ENCODE results near the gene PADI1.

The PADI1 gene

DNA sequence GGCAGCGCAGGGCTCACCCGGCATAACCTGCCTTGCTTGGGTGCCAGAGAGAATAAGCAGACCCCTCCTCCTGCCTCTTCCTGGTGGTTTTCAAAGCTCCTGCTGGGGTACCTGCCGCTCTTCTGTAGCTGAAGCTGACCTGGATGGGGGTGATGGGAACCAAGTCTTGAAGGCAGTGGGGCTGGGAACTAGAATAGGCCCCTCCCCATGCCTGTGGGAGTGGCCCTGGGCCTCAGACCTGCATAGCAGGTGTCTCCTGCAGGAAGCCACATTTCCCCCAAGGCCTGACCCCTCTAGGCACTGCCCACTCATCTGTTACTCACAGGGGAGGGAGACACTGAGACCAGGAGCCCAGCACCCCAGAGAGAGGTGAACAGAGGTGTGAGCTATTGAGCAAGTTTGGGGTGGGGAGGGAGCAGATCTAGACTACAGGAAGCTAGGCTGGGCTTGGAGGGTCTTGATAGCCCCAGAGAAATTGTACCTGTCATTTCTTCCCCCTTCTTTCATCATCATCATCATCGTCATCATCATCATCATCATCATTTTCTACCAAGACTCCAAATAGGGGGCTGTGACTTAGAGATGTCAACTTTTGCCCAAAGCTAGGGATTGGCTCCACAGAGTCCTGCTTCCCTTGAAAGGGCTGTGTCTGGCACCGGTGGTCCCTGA, 10.1 kb downstream of the PADI1 start:
- DNase-seq: no peak

- DNase-seq: no peak
These were observed 10.6 kb downstream of the PADI1 start for GRCh38 chr1:17215545-17215890.

DNA sequence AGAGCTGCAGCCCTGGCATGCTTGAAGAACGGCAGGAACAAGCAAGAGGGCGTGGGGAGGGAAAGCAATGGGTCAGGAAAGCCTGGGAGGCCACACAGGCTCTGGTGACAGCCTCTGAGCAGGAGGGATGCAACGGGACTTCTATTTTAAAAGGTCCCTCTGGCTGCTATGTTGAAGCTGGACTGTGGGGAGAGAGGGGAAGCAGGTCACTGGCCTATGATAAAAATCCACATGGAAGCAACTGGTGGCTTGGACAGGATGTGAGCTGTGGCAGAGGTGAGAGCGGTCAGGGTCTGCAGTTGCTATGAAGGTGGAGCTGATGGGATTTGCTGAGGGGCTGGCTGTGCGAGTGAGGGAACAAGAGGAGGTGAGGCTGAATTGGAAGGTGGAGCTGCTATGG, 11.2 kb downstream of the PADI1 start:
- DNase-seq: no peak

DNA sequence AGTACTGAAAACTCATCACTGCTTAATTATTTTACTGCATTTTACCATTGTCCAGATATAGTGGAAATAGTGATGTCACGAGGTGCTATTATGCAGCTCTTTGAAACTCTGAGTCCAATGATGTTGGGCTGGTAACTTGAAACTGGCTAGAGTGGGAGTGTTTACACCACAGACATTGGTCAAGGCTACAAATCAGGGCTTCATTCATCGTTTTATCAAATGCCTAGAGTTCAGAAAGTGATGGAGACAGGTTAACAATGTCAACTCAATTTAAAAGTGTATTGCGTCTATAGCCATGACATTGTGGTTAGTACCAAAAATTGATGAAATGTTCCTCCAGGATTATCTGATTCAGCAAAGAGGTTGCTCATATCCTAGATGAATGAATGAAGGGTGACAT, 12.7 kb downstream of the PADI1 start:
- no peak for DNase-seq

- DNase-seq: no peak
These were observed 14.0 kb downstream of the PADI1 start for GRCh38 chr1:17218939-17219338.

- no peak for DNase-seq
These were observed 15.4 kb downstream of the PADI1 start for GRCh38 chr1:17220287-17220686.

GRCh38 chr1:17222557-17222956, 17.6 kb downstream of the PADI1 start:
- DNase-seq: peak in 1 of 56 donors; percentile 3

DNA sequence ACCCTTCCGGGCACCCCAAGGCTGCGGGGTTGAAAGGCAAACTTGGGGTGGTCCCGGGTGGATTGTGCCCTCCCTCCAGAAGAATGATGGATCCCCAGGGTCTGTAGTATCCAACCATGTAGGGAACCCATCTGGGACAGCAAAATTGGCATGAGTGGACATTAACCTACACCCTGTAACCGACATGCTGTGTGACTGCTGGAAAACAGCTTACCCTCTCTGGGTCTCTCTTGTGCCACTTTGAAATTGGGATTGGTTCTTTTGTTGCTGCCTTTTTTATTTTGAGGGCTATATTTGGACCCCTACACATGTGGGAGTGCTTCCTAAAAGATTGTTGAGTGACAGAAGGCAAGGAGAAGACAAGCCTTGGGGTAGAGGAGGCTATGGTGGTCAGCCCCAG, 19.5 kb downstream of the PADI1 start:
- DNase-seq: no peak

- no peak for DNase-seq
These were observed 20.2 kb downstream of the PADI1 start for GRCh38 chr1:17225140-17225539.

GRCh38 chr1:17227358-17227915, 22.5 kb downstream of the PADI1 start:
- DNase-seq: no peak

- no peak for DNase-seq
These were observed 23.7 kb downstream of the PADI1 start for GRCh38 chr1:17228619-17229018.

DNA sequence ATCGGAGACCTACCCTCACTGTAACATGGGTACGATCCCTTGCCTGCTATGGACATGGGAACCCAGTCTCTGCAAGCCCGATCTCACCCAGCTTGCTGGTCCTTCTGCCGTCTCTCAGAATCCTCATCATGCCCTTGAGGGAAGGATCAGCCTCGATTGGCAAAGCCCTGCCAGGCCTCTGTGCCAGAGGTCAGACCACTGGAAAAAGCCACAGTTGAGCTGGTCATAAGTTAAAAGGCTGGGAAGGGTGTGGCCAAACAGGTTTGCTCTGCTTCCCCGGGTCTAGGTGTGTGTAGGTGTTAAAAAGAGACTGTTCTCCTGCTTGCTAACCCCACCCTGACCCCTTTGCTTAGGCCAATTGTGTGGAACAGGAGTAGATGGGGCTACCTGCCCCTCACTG, 24.5 kb downstream of the PADI1 start:
- no peak for DNase-seq

DNA sequence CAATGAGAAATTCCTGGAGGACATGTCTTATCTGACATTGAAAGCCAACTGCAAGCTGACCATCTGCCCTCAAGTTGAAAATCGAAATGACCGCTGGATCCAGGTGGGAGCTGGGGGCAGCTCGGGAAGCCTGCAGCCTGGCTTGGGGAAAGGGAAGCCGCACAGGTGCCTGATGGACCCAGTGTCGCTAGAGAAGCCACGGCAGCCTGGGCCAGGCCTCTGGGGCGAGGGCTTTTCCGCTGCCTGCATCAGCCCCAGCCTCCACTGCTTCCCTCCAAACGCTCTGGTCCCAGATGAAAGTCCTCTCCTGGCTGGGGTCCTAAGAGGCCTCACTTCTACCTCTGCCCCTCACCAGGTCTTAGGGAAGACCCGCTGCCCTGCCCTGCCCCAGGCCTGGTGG, 25.2 kb downstream of the PADI1 start:
- DNase-seq: no peak

- DNase-seq: no peak
These were observed 25.9 kb downstream of the PADI1 start for GRCh38 chr1:17230671-17231310.

DNA sequence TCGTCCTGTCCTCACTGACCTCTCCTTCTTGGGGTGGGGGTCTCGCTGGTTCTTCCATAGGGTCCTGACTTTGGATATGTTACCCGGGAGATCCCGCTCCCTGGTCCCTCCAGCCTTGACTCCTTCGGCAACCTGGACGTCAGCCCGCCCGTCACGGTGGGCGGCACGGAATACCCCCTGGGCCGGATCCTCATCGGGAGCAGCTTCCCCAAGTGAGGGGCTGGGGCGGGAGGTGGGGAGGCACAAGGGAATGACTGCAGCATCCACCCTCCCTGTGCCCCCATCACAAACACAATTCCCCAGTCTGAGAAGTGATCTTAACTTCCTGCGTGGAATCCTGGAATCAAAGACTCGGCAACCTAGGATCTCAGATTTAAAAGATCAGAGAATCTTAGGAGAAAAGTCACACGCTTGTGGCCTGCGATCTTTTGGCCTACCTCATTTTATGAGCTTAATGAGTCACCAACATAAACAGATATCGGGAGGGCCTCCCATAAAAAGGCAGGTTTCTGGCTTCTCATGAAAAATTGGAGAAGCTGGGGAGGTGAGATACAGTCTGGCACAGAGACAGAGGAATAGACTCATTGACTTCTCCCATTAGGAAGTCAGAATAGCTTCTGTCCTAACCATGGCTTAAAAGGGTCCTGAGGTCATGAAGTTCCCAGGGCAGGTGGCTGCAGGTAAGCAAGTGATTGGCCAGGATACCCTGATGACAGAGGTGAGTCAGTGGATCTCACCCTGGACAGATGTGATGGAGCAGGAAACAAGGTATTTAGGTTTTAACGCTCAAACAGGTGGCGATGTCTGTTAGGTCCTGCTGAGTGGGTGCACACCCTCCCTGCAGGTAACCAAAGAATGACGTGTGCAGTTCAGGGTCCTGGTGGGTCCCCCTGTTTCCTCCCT, 28.1 kb downstream of the PADI1 start:
- DNase-seq: no peak

- DNase-seq: peak in 34 of 56 donors; percentile 5 to 66 (median 25)
These were observed 28.9 kb downstream of the PADI1 start for GRCh38 chr1:17233675-17234320.

DNA sequence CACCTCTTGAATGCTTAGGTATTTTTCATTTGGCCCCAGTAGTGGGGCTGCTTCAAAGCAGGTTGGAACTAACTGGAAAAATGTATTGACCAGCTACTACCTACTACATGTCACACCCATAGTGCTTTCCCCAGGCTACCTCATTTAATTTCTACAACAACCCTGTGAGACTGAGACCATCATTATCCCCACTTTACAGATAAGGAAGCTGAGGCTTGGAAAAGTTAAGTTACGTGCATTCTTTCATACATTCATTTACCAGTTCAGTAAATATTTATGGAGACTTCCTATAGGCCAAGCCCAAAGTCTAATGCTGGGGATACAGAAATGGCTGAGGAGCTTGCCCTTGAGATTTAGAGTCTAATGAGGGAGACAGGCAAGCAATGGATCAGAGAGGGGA, 29.5 kb downstream of the PADI1 start:
- no peak for DNase-seq

GRCh38 chr1:17235135-17235885, 30.4 kb downstream of the PADI1 start:
- no peak for DNase-seq

DNA sequence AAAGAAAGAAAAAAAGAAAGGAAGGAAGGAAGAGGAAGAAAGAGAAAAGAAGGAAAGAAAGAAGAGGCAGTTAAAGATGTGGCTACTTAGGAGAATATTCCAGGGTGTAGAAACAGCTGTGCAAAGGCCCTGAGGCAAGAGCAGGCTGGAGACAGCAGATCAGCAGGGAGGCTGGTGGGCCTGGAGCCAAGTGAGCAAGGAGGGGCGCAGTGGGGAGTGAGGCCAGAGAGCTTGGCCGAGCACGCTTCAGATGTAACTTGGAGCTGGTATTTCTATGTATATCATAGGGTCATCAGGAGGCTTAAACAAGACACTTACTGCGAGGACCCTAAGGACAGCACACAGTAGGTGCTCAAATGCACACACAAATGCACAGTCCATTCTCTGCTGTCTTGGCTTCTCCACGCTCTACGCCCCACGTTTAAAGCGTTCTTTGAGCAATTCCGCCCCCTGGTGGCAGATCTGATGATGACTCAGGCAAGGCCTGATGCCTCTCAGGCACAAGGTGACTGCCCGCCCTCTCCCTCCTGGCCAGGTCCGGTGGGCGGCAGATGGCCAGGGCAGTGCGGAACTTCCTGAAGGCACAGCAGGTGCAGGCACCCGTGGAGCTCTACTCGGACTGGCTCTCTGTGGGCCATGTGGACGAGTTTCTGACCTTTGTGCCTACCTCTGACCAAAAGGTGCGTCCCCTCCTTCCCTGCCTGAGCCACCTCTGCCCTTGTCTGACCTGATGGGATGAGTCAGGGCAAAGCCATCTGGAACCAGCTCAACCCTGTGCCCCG, 32.0 kb downstream of the PADI1 start:
- peak in 55 of 56 donors; percentile 16 to 91 (median 59) for DNase-seq

DNA sequence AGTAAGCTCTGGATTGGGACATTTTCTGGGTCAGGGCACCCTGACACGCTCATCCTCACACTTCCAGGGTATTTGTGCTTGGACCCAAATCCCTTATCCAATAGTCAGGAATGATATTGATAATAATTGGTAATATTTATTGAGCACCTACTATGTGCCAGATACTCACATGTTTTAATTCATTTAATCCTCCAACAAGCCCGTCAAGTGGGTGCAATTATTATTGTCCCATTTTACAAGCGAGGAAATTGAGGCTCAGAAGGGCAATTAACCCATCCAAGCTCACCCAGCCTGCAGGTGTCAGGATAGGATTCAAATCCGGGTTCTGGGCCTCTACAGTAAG, 32.6 kb downstream of the PADI1 start:
- DNase-seq: no peak

Measured in amygdala (tissue), 56 donors.